ENCODE data around the gene ADAMTS8. TPM values are rescaled to one million over a fixed set of nuclear protein-coding genes. Genes with fewer than 3 reads are reported as not detected.

The ADAMTS8 gene
- total RNA-seq, 1 donor from 2014 or later = 1.0 TPM

DNA sequence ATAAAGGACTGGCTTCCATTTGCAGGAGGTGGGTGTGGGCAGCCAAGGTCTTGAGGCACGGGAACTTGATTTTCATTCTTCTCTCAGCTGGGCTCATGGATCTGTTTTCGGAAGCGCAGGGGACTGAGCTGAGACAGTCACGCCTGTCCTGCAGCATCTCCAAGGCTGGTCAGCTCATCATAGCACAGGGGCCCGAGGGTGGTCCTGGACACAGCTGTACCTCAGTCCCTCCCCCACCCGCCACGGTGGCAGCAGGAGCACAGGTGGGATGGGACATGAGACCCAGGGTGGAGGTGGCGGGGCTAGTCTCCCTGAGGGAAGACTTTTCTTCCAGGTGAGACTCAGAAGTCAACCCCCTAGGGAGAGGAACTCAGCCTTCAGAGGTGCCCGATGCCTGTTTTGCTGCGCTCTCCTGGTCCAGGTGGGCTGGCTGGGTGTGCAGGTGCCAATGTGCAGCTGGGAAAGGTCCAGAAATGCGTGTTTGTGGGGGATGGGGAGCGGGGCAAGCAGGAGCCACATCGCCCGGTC lies 3.7 kb downstream of the ADAMTS8 start:
- Mint-ChIP-seq H3K4me3 (ENCODE audit: unreplicated experiment) (no peak overlapping the region), H3K4me1 (ENCODE audit: low read depth) (peaks cover 19% of the 10 kb centered on the region), H3K36me3 (ENCODE audit: low read depth) (peaks cover 2% of the 10 kb centered on the region), H3K9me3 (ENCODE audit: low read depth) (no peaks in the 10 kb centered on the region), H3K27ac (ENCODE audit: unreplicated experiment) (no peak overlapping the region), H3K27me3 (ENCODE audit: low read depth) (peaks cover 63% of the 10 kb centered on the region)
- TF ChIP-seq, protein P1, sequence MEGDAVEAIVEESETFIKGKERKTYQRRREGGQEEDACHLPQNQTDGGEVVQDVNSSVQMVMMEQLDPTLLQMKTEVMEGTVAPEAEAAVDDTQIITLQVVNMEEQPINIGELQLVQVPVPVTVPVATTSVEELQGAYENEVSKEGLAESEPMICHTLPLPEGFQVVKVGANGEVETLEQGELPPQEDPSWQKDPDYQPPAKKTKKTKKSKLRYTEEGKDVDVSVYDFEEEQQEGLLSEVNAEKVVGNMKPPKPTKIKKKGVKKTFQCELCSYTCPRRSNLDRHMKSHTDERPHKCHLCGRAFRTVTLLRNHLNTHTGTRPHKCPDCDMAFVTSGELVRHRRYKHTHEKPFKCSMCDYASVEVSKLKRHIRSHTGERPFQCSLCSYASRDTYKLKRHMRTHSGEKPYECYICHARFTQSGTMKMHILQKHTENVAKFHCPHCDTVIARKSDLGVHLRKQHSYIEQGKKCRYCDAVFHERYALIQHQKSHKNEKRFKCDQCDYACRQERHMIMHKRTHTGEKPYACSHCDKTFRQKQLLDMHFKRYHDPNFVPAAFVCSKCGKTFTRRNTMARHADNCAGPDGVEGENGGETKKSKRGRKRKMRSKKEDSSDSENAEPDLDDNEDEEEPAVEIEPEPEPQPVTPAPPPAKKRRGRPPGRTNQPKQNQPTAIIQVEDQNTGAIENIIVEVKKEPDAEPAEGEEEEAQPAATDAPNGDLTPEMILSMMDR (IDR thresholded peaks at IDR 0.05) = no peak
- DNase-seq (ENCODE audit: low spot score) = no peak

DNA sequence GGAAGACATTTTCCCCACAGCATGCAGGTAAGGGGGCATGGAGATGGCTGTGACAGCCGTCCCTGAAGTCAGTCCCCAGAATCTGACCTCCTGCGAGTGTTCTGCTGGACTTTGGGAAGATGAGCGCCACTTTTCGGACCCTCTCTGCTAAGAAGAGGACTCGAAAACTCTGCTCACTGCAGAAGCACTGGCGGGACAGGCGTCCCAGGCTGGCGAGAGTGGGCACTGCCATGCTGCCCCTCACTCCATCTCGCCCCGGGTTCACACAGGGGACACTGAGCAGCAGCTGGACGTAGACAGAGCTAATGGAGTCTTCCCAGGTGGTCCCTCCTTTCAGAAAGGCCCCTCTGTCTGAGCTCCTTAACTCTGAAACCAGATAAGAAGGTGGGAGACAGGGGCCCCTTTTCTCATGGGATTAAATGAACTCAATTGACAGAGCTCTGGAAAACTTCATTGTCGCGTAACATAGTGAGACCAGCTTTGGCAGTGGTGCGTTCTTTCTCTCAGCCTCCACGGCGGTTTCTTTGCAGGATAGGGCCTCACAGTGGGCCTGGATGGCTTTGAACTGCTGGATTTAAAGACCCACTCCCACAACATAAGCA lies 4.8 kb downstream of the ADAMTS8 start:
- H3K4me3 Mint-ChIP-seq (ENCODE audit: unreplicated experiment) = no peak overlapping the region
- H3K9me3 Mint-ChIP-seq (ENCODE audit: low read depth) = no peaks in the 10 kb centered on the region
- H3K4me1 Mint-ChIP-seq (ENCODE audit: low read depth) = peaks cover 18% of the 10 kb centered on the region
- TF ChIP-seq, protein P1 (IDR thresholded peaks at IDR 0.05) = no peak
- H3K27ac Mint-ChIP-seq (ENCODE audit: unreplicated experiment) = no peak overlapping the region
- H3K36me3 Mint-ChIP-seq (ENCODE audit: low read depth) = peaks cover 2% of the 10 kb centered on the region
- DNase-seq (ENCODE audit: low spot score) = no peak
- H3K27me3 Mint-ChIP-seq (ENCODE audit: low read depth) = peaks cover 53% of the 10 kb centered on the region

DNA sequence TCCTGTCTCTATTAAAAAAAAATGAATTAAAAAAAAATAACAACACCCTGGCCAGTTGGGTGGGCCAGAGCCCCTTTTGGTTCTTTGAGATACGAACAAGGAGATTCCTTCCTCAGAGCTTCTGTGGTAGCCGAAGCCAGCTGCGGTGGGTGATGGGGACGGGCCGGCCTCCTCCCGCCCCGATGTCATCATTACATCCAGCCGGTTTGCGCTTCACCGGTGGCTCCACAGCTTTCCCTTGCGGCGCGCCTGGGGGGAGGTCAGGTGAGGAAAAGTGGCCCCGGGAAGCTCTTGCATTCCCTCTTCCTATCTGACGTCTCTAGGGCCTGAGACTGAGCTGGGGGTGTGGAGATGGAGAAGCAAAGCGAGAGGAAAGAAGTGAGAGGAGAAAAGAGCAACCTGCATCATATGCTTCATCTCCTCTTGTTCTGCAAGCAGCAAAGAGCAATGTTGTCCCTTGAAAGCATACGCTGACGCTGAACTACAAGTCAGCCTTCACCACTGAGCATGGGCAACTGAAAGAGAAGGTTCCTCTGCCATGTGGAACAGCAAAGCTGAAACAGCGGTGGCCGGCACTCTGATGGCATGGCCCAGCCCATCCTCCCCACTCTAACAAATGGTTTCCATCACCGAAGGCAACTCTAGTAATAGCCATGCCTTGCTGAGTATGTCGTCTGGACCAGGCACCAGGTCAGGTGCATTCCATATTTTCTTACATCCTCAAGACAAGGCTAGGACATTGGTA lies 6.0 kb downstream of the ADAMTS8 start:
- H3K27ac Mint-ChIP-seq (ENCODE audit: unreplicated experiment) = no peak overlapping the region
- DNase-seq (ENCODE audit: low spot score) = no peak
- H3K27me3 Mint-ChIP-seq (ENCODE audit: low read depth) = peaks cover 50% of the 10 kb centered on the region
- peaks cover 2% of the 10 kb centered on the region for H3K36me3 Mint-ChIP-seq (ENCODE audit: low read depth)
- H3K4me3 Mint-ChIP-seq (ENCODE audit: unreplicated experiment) = no peak overlapping the region
- TF ChIP-seq, protein P1 (IDR thresholded peaks at IDR 0.05) = no peak
- H3K9me3 Mint-ChIP-seq (ENCODE audit: low read depth) = no peaks in the 10 kb centered on the region
- peaks cover 18% of the 10 kb centered on the region for H3K4me1 Mint-ChIP-seq (ENCODE audit: low read depth)

DNA sequence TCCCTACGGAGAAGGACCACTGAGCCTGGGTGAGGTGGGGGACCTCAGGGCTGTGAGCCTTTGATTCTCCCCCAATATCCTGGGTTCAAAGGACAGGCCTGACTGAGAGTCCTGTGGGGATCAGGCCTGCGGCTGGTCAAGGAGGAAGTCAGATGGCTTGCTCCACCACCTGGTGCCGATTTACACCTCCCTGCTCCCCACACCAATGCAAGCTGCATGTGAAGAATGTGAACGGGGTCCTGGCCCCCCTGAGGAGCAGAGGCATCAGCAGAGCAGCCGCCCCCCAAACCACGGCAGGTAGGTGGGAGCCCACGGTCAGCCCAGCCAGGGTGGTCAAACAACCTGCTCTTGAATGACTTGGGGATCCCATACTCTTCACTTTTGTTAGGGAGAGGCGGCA lies 6.7 kb downstream of the ADAMTS8 start:
- no peaks in the 10 kb centered on the region for H3K9me3 Mint-ChIP-seq (ENCODE audit: low read depth)
- no peaks in the 10 kb centered on the region for H3K36me3 Mint-ChIP-seq (ENCODE audit: low read depth)
- TF ChIP-seq, protein P1 (IDR thresholded peaks at IDR 0.05) = no peak
- DNase-seq (ENCODE audit: low spot score) = no peak
- H3K4me3 Mint-ChIP-seq (ENCODE audit: unreplicated experiment) = no peak overlapping the region
- H3K4me1 Mint-ChIP-seq (ENCODE audit: low read depth) = peaks cover 11% of the 10 kb centered on the region
- peaks cover 43% of the 10 kb centered on the region for H3K27me3 Mint-ChIP-seq (ENCODE audit: low read depth)
- no peak overlapping the region for H3K27ac Mint-ChIP-seq (ENCODE audit: unreplicated experiment)

GRCh38 chr11:130421199-130421585 lies 7.2 kb downstream of the ADAMTS8 start:
- peaks cover 8% of the 10 kb centered on the region for H3K4me1 Mint-ChIP-seq (ENCODE audit: low read depth)
- H3K4me3 Mint-ChIP-seq (ENCODE audit: unreplicated experiment) = no peak overlapping the region
- DNase-seq (ENCODE audit: low spot score) = no peak
- no peaks in the 10 kb centered on the region for H3K9me3 Mint-ChIP-seq (ENCODE audit: low read depth)
- peaks cover 42% of the 10 kb centered on the region for H3K27me3 Mint-ChIP-seq (ENCODE audit: low read depth)
- H3K36me3 Mint-ChIP-seq (ENCODE audit: low read depth) = no peaks in the 10 kb centered on the region
- TF ChIP-seq, protein P1 (IDR thresholded peaks at IDR 0.05) = no peak
- no peak overlapping the region for H3K27ac Mint-ChIP-seq (ENCODE audit: unreplicated experiment)

Data from chondrocyte (in vitro differentiated cells).